HEK293T (cell line): ENCODE data around the gene CTSW.

Experiments
- CTCF ChIA-PET: fragments of 350-600 bp; formaldehyde crosslinking; extraction: SDS; loops from one replicate; lab custom pipeline; 2021; ENCODE audit warnings: antibody characterized with exemption, inconsistent platforms; lab: Yijun Ruan, JAX
- POLR2A ChIA-PET: fragments of 350-600 bp; formaldehyde crosslinking; extraction: SDS; loops from one replicate; lab custom pipeline; 2020; ENCODE audit warnings: antibody characterized with exemption, inconsistent platforms; lab: Yijun Ruan, JAX
- DNase-seq: peaks from one replicate; pipeline ENCODE4 v3.0.0; 2012; ENCODE audit warnings: mixed read lengths; ENCODE audit errors: extremely low spot score
- ARNT ChIP-seq: fragments of 450-650 bp; IDR thresholded peaks from 2 replicates; pipeline ENCODE4 v1.6.1; 2017; ENCODE audit warnings: mild to moderate bottlenecking
- BHLHE40 ChIP-seq: fragments of 450-650 bp; IDR thresholded peaks from 2 replicates; pipeline ENCODE4 v1.6.1; 2016; ENCODE audit warnings: mild to moderate bottlenecking, moderate library complexity, borderline replicate concordance
- CTBP1 ChIP-seq: fragments of 450-650 bp; IDR thresholded peaks from 2 replicates; pipeline ENCODE4 v1.6.1; 2016; ENCODE audit warnings: borderline replicate concordance
- ELF4 ChIP-seq: fragments of 450-650 bp; IDR thresholded peaks from 2 replicates; pipeline ENCODE4 v1.6.1; 2017; ENCODE audit warnings: antibody characterized with exemption
- FOXA1 ChIP-seq: fragments of 450-650 bp; IDR thresholded peaks from 2 replicates; pipeline ENCODE4 v1.6.1; 2016; ENCODE audit warnings: mild to moderate bottlenecking
- FOXM1 ChIP-seq: fragments of 450-650 bp; IDR thresholded peaks from 2 replicates; pipeline ENCODE4 v1.6.1; 2017; ENCODE audit warnings: mild to moderate bottlenecking, borderline replicate concordance
- HDGF ChIP-seq: fragments of 450-650 bp; IDR thresholded peaks from 2 replicates; pipeline ENCODE4 v1.6.1; 2017; ENCODE audit warnings: antibody characterized with exemption, borderline replicate concordance
- L3MBTL2 ChIP-seq: fragments of 450-650 bp; conservative IDR thresholded peaks from 2 replicates; pipeline ENCODE4 v1.6.1; 2016; ENCODE audit warnings: mild to moderate bottlenecking
- LEF1 ChIP-seq: fragments of 450-650 bp; IDR thresholded peaks from 2 replicates; pipeline ENCODE4 v1.6.1; 2017; ENCODE audit warnings: mild to moderate bottlenecking, borderline replicate concordance
- NFRKB ChIP-seq: fragments of 450-650 bp; IDR thresholded peaks from 2 replicates; pipeline ENCODE4 v1.6.1; 2016; ENCODE audit warnings: mild to moderate bottlenecking, moderate library complexity
- SP1 ChIP-seq: fragments of 450-650 bp; IDR thresholded peaks from 2 replicates; pipeline ENCODE4 v1.6.1; 2017
- SUZ12 ChIP-seq: fragments of 450-650 bp; IDR thresholded peaks from 2 replicates; pipeline ENCODE4 v1.6.1; 2016; ENCODE audit warnings: mild to moderate bottlenecking
- TARDBP ChIP-seq: fragments of 450-650 bp; IDR thresholded peaks from 2 replicates; pipeline ENCODE4 v1.6.1; 2016
- ZNF384 ChIP-seq: fragments of 450-650 bp; IDR thresholded peaks from 2 replicates; pipeline ENCODE4 v1.6.1; 2016
- TF ChIP-seq, protein P1 (sequence below): fragments of 450-650 bp; IDR thresholded peaks from 2 replicates; pipeline ENCODE4 v1.6.1; 2016

The CTSW gene

DNA sequence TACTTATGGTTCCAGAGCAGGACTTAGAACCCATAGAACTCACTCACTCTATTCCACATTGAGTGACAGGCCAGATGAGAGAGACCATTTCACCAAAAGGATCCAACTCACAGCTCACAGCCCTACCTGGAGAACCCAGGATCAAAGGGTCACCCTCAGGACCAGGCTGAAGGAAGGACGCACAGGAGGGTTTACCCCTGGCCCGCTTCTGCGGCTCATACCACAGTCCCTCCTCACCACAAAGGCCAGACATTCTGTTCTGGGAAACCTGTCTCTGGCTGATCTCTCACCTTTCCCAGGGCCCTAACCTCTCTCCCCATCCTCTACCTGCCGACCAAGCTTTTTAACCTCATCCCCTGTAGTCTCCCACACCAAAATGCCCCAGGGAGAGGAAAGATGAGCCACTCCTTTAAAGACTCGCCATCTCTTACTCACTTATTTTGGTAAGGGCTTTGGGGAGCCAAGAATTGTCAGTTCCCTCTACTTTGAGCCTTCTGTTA is 15.9 kb downstream of the CTSW start:
- TF ChIP-seq, protein P1, sequence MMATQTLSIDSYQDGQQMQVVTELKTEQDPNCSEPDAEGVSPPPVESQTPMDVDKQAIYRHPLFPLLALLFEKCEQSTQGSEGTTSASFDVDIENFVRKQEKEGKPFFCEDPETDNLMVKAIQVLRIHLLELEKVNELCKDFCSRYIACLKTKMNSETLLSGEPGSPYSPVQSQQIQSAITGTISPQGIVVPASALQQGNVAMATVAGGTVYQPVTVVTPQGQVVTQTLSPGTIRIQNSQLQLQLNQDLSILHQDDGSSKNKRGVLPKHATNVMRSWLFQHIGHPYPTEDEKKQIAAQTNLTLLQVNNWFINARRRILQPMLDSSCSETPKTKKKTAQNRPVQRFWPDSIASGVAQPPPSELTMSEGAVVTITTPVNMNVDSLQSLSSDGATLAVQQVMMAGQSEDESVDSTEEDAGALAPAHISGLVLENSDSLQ = peak; percentile 55; the same call in 1 of the 2 replicates
- TF ChIP-seq ARNT = no peak
- POLR2A ChIA-PET = interaction anchor here (1.2 to 2.0 kb wide), 2 partner anchors 36 to 175 kb away, joined by 3 to 6 read pairs; partner anchors contain the start of gene RNASEH2C
- DNase-seq = no peak
- CTCF ChIA-PET = interaction anchor here (1.4 kb wide), 1 partner anchor 11 kb away, joined by 3 read pairs; no protein-coding TSS in a partner anchor

DNA sequence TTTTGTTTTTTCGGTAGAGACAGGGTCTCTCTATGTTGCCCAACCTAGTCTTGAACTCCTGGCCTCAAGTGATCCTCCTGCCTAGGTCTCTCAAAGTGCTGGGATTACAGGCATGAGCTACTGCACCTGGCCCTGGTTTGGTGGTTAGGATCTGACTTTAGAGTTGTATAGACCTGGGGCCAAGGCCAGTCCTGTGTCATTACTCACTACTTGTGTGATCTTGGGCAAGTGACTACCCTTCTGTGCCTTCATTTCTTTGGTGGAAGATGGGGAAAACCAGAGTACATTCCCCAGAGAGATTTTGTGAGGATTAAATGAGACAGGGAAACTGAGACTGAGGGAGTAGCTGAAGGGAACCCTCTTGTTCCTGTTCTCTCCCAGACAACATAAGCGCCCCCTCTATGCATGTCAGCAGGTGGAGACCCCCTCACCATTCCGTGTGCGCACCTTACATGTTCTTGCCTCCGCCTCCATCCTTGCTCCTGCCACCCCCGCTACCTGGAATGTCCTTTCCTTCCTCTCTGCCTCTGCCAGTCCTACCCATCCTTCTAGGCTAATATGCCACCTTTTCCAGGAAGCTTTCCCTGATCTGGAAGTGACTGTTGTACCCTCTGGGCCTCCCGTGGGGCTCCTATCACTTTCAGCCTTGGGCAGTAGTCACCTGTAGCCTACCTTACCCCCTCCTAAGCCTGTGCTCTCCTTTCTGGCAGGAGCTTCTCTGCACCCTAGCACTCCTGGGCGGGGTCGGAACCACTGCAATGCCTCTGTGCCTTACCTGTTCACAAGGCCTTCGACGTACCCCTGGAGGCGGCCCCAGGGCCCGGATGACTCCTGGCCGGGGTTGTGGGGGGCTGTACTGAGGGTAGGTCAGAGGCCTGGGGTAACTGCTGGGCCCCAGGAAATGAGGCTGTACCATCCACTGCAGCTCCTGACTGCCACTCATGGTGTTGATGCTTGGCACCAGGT is 16.7 kb downstream of the CTSW start:
- TF ChIP-seq TARDBP (no peak), HDGF (no peak), LEF1 (no peak), SUZ12 (no peak), ELF4 (no peak), ZNF384 (no peak), NFRKB (no peak)
- no peak for DNase-seq

DNA sequence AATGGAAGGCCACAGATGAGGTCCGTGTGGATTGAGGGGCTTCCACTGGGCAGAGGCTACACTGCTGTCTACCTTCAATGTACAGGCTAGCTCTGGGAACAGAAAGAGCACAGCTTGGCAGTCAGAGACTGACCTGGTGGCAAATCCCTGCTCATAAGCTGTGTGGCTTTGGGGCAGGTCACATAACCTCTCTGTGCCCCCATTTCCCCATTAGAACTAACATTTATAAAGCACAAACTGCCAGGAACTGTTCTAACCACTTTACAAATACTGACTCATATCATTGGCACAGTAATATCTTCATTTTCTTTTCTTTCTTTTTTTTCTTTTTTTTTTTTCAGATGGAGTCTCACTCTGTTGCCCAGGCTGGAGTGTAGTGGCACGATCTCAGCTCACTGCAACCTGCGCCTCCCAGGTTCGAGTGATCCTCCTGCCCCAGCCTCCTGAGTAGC is 17.4 kb downstream of the CTSW start:
- ChIA-PET CTCF (interaction anchor here (6.6 kb wide), 1 partner anchor 7 kb away, joined by 36 read pairs; the partner anchor contains the start of genes CCDC85B and FIBP), POLR2A (interaction anchor here (1.3 to 2.0 kb wide), 2 partner anchors 9 to 38 kb away, joined by 3 to 6 read pairs; no protein-coding TSS in a partner anchor)

More for the DNA sequence above, 16.7 kb downstream of the CTSW start:
- ChIA-PET POLR2A (interaction anchor here (1.2 to 2.0 kb wide), 2 partner anchors 37 to 176 kb away, joined by 3 to 6 read pairs; partner anchors contain the start of gene RNASEH2C), CTCF (interaction anchor here (0.6 to 1.4 kb wide), 3 partner anchors 8 to 185 kb away, joined by 3 read pairs; partner anchors contain the start of gene FIBP)

DNA sequence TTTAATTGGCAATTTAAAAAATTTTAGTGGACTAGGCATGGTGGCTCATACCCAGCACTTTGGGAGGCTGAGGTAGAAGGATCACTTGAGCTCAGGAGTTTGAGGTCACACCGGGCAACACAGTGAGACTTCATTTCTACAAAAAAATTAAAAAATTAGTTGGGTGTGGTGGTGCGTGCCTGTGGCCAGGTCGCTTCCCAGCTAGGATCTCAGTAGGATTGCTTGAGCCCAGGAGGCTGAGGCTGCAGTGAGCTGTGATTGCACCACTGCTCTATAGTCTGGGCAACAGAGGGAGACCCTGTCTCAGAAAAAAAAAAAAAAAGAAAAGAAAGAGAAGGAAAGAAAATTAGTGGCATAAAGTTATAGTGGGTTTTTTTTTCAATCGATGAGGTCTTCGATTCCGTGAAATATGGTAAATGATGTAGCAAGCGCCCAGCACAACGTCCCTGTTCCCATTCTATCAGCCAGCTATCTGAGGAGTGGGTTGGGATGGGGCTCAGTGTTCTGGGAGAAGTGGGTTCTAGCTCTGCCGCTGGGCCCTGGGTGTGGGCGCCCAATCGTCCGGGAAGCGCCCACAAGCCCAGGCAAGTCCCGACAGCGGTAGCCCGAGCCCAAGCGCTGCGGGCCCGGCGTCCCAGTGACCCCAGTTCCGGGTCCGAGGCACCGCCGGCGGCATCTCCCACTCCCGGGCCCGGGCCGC is 19.2 kb downstream of the CTSW start:
- ChIA-PET CTCF (interaction anchor here (6.6 kb wide), 1 partner anchor 9 kb away, joined by 36 read pairs; the partner anchor contains the start of genes CCDC85B and FIBP), POLR2A (interaction anchor here (0.8 to 5.8 kb wide), 3 partner anchors 8 to 13 kb away, joined by 3 to 72 read pairs (median 4); partner anchors contain the start of genes CCDC85B and FIBP)
- no peak for TF ChIP-seq FOXM1
- no peak for TF ChIP-seq NFRKB
- no peak for TF ChIP-seq ZNF384
- TF ChIP-seq FOXA1 = no peak
- TF ChIP-seq BHLHE40 = no peak
- TF ChIP-seq, protein P1 = no peak
- no peak for TF ChIP-seq LEF1
- no peak for TF ChIP-seq CTBP1
- TF ChIP-seq SP1 = no peak
- TF ChIP-seq SUZ12 = no peak
- no peak for TF ChIP-seq HDGF
- TF ChIP-seq ARNT = no peak
- no peak for DNase-seq

More for the DNA sequence above, 17.4 kb downstream of the CTSW start:
- no peak for DNase-seq
- TF ChIP-seq TARDBP (no peak), HDGF (no peak), SP1 (no peak), ELF4 (no peak), FOXA1 (no peak), ZNF384 (no peak), NFRKB (no peak), L3MBTL2 (no peak), LEF1 (no peak)
- TF ChIP-seq, protein P1 = no peak

DNA sequence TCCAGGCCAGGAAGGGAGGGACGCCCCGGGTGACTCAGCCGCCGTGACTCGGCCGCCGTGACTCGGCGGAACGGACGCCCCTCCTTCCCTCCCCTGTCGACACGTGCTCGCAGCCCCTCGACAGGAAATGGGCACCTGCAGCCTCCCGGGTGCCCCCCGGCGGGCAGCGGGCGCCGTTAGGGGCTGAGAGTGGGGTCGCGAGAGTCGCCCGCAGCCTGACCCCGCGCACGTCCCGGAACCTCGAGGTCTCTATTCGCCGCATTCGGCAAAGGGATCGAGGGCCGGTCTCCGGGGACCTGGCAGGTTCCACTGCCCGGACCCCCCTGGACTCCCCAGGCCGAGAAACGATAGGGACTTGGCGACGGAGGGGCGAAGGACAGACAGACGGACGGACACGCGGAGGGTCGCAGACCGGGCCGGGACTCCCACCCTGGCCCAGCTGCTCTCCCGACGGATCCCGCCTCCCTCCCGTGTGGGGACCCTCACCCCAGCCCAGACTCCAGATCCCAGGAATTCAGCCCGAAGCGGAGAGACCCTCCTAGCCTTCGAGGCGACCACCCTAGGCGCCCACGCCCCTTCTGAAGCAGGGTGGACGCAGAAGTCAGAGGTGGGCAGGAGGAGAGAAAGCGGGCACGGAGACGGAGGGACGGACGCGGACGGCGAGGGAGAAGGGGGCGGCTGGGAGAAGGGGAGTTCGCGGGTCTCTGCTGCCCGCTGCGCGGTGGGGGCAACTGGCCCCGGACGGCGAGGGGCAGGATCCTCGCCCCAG is 19.9 kb downstream of the CTSW start:
- no peak for DNase-seq
- ChIA-PET CTCF (interaction anchor here (6.6 kb wide), 1 partner anchor 10 kb away, joined by 36 read pairs; the partner anchor contains the start of genes CCDC85B and FIBP), POLR2A (interaction anchor here (1.3 to 5.8 kb wide), 2 partner anchors 9 to 12 kb away, joined by 3 to 72 read pairs; partner anchors contain the start of genes CCDC85B and FIBP)
- TF ChIP-seq L3MBTL2 (peak; percentile 62), ZNF384 (no peak)
